ENCODE results near the gene FMOD.

GRCh38 chr1:203295796-203296195 is 55.1 kb downstream of the FMOD start:
- TF ChIP-seq CTCF (conservative IDR thresholded peaks at IDR 0.05): no peak
- TF ChIP-seq ZFX (IDR thresholded peaks at IDR 0.05): no peak
